Lung (tissue), 12 donors: ENCODE measurements around the gene ITGAE. TPM values are rescaled to one million over a fixed set of nuclear protein-coding genes. Genes with fewer than 3 reads are reported as not detected.

Experiments
- ATAC-seq: fragments of 200-7000 bp; cut with Tn5 transposase; one replicate; pipeline ENCODE4 v1.9.1; 2020; ENCODE audit warnings: moderate number of reproducible peaks; ENCODE audit not compliant: insufficient read depth, low FRiP score
- DNase-seq, 3 donors: peaks; one replicate each; pipeline ENCODE4 v3.0.0-alpha.2; 2013 to 2017
- H3K27ac ChIP-seq, 2 donors: one replicate each; pipeline ENCODE4 v1.5.1; 2013; ENCODE audit warnings: mild to moderate bottlenecking in 2 of 2, moderate library complexity in 2 of 2, control low read depth in 1 of 2, inconsistent platforms in 1 of 2, low read depth in 1 of 2, low read length in 1 of 2
- H3K27me3 ChIP-seq, 3 donors: one replicate each; pipeline ENCODE4 v1.5.1; 2013; ENCODE audit warnings: low read length in 2 of 3; ENCODE audit not compliant: control insufficient read depth in 3 of 3, insufficient read depth in 3 of 3
- H3K36me3 ChIP-seq, 4 donors: one replicate each; pipeline ENCODE4 v1.5.1; 2013; ENCODE audit warnings: low read length in 4 of 4, mild to moderate bottlenecking in 1 of 4, moderate library complexity in 1 of 4; ENCODE audit not compliant: control insufficient read depth in 4 of 4, insufficient read depth in 4 of 4
- H3K4me1 ChIP-seq, 5 donors: one replicate each; pipeline ENCODE4 v1.5.1; 2013; ENCODE audit warnings: low read length in 5 of 5, mild to moderate bottlenecking in 2 of 5, moderate library complexity in 1 of 5; ENCODE audit not compliant: control insufficient read depth in 5 of 5, insufficient read depth in 5 of 5
- H3K4me3 ChIP-seq: one replicate; pipeline ENCODE4 v1.5.1; 2013; ENCODE audit warnings: mild to moderate bottlenecking, control low read depth, moderate library complexity
- H3K9ac ChIP-seq, 2 donors: one replicate each; pipeline ENCODE4 v1.5.1; 2013; ENCODE audit warnings: low read length in 2 of 2, control low read depth in 1 of 2; ENCODE audit not compliant: insufficient read depth in 1 of 2
- H3K9me3 ChIP-seq, 4 donors: one replicate each; pipeline ENCODE4 v1.5.1; 2013; ENCODE audit warnings: low read length in 3 of 4, mild to moderate bottlenecking in 1 of 4, moderate library complexity in 1 of 4; ENCODE audit not compliant: control insufficient read depth in 4 of 4, insufficient read depth in 3 of 4
- WGBS, 2 donors: extraction: QIAGEN DNeasy Blood & Tissue Kit; methylation state at CpG; one replicate each; pipeline ENCODE4 v1.1.7; 2013; 5-methylcytosine and 5-hydroxymethylcytosine counted together
- polyA plus RNA-seq, 2 donors: library from polyadenylated mRNA; stranded (reverse); fragments of 200-250 nt; gene quantifications; one replicate each; pipeline ENCODE4 v1.2.1, GENCODE V29; 2013
- total RNA-seq, 2 donors: library from RNA; depleted of rRNA in 1 of 2; stranded (reverse); fragments of >200 nt in 1 of 2; gene quantifications; one replicate each; pipeline ENCODE4 v1.2.1, GENCODE V29; 2014 to 2021
- TF ChIP-seq, protein P1 (sequence below): IDR thresholded peaks from 2 replicates; pipeline ENCODE4 v1.5.1; 2012; ENCODE audit warnings: mild to moderate bottlenecking; ENCODE audit errors: control extremely low read depth, extremely low read depth
- donor health status: control.
- donor health status: control.
- donor health status: Bipolar disorder and iron deficiency.
- donor health status: healthy.
- donor health status: DM: yes; HTN: yes; CAD: no.

ITGAE gene
- total and polyA plus RNA-seq, 4 donors: 16.8 to 37.3 (median 27.6) TPM

DNA sequence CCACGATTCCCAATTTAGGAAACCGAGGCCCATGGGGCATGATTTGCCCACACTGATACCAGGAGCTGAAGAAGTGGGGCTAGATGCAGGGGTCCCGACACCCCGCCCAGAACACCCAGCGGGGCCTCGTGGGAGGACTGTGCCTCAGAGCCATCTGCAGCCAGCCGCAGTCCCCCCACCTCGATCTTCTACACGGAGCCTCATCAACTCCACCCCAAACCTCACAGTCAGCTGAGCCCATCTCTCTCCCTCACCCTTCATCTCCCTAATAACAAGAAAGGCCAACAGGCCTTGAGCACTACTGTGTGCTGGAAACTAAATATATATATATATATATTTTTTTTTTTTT is 4.2 kb downstream of the ITGAE start:
- Histone ChIP-seq H3K36me3 (no peaks in the 10 kb centered on the region), H3K9me3 (peaks cover 0 to 2% (median 0%) of the 10 kb centered on the region in 4 donors), H3K27me3 (no peaks in the 10 kb centered on the region), H3K4me3 (no peak overlapping the region), H3K4me1 (peaks cover 0 to 14% (median 5%) of the 10 kb centered on the region in 5 donors), H3K9ac (no peak overlapping the region), H3K27ac (no peak overlapping the region)
- WGBS, 2 donors: 79 to 92% methylated on average over 9 of the region's 9 CpGs
- DNase-seq (no peak), ATAC-seq (no peak)
- TF ChIP-seq, protein P1, sequence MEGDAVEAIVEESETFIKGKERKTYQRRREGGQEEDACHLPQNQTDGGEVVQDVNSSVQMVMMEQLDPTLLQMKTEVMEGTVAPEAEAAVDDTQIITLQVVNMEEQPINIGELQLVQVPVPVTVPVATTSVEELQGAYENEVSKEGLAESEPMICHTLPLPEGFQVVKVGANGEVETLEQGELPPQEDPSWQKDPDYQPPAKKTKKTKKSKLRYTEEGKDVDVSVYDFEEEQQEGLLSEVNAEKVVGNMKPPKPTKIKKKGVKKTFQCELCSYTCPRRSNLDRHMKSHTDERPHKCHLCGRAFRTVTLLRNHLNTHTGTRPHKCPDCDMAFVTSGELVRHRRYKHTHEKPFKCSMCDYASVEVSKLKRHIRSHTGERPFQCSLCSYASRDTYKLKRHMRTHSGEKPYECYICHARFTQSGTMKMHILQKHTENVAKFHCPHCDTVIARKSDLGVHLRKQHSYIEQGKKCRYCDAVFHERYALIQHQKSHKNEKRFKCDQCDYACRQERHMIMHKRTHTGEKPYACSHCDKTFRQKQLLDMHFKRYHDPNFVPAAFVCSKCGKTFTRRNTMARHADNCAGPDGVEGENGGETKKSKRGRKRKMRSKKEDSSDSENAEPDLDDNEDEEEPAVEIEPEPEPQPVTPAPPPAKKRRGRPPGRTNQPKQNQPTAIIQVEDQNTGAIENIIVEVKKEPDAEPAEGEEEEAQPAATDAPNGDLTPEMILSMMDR: no peak

DNA sequence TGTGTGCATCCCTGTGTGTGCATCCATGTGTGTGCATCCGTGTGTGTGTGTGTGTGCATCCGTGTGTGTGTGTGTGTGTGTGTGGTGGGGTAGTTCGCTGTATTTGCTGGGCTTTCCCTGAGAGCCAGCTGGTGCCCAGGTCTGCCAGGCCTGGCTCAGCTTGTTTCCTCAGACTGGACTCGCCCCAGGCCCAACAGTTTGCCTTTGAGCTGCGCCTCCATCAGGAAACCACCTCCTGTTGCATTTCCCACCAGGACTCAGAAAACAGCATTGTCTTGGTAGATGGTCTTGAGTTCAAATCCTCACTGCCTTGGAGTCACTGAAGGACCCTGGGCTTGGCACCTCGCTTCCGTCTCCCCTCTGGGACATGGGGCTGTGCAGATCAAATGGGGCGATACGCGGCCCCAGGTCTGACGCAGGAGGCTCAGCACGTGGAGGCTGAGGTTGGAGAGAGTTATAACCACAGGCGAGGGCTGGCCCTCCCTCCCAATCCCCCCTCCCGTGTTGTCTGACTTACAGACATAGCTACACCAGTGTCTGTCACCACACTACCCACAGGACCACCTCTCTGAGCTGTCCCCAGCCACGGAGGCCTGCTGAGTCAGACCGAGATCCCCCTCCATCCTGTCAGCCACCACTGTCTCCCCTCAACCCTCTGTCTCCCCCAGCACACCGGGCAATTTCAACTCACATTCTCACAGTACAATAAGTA is 4.7 kb downstream of the ITGAE start:
- TF ChIP-seq, protein P1: no peak
- Histone ChIP-seq H3K9ac (no peak overlapping the region), H3K27ac (no peak overlapping the region), H3K4me1 (peaks cover 0 to 12% (median 5%) of the 10 kb centered on the region in 5 donors), H3K9me3 (peaks cover 0 to 2% (median 0%) of the 10 kb centered on the region in 4 donors), H3K36me3 (no peaks in the 10 kb centered on the region), H3K4me3 (no peak overlapping the region), H3K27me3 (no peaks in the 10 kb centered on the region)
- 61 to 72% methylated on average over 15 to 17 of the region's 17 CpGs for WGBS, 2 donors
- no peak for ATAC-seq
- DNase-seq: no peak

DNA sequence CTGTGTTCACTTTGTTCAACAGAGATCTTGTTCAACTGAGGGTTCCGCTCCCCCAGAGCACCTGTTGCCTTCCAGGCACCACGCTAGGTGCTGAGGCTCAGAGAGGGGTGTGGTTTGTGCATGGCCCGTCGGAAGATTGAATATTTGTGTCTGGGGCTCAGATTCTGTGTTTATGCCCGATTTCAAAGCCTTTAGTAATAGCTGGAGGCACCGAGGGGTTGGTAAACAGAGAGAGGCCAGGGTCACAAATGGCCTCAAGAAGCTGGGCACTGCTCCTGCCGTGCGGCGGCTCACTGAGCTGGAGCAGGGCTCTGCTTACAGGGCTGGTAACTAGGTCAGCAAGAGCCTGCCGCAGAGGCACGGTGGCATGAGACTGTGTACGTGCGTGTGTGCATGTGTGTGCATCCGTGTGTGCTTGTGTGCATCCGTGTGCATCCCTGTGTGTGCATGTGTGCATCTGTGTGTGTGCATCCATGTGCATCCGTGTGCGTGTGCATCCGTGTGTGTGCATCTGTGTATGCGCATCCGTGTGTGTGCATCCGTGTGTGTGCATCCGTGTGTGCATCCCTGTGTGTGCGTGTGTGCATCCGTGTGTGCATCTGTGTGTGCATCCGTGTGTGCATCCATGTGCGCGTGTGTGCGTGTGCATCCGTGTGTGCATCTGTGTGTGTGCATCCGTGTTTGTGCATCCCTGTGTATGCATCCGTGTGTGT is 5.4 kb downstream of the ITGAE start:
- Histone ChIP-seq H3K27ac (no peak overlapping the region), H3K4me1 (peaks cover 0 to 5% (median 4%) of the 10 kb centered on the region in 5 donors), H3K9me3 (peaks cover 0 to 2% (median 0%) of the 10 kb centered on the region in 4 donors), H3K4me3 (no peak overlapping the region), H3K9ac (no peak overlapping the region), H3K27me3 (no peaks in the 10 kb centered on the region), H3K36me3 (no peaks in the 10 kb centered on the region)
- DNase-seq: no peak
- TF ChIP-seq, protein P1: no peak
- 81 to 88% methylated on average over 31 of the region's 31 CpGs for WGBS, 2 donors
- no peak for ATAC-seq
